HG03159 (cell line): Measurements from ENCODE around the gene PHETA1.
A peak's percentile ranks its signal among the peaks of the same experiment; 100 is the strongest.
"Not testable (repeated sequence)": the region's sequence is repeated elsewhere in the genome, so short reads cannot be mapped to it uniquely, and the experiment has no call there.

Experiments
- ATAC-seq: cut with Tn5 transposase; IDR thresholded peaks from one replicate; pipeline ENCODE4 v1.9.1; 2021; ENCODE audit warnings: mild to moderate bottlenecking, moderate library complexity; ENCODE audit not compliant: unreplicated experiment

The PHETA1 gene

DNA sequence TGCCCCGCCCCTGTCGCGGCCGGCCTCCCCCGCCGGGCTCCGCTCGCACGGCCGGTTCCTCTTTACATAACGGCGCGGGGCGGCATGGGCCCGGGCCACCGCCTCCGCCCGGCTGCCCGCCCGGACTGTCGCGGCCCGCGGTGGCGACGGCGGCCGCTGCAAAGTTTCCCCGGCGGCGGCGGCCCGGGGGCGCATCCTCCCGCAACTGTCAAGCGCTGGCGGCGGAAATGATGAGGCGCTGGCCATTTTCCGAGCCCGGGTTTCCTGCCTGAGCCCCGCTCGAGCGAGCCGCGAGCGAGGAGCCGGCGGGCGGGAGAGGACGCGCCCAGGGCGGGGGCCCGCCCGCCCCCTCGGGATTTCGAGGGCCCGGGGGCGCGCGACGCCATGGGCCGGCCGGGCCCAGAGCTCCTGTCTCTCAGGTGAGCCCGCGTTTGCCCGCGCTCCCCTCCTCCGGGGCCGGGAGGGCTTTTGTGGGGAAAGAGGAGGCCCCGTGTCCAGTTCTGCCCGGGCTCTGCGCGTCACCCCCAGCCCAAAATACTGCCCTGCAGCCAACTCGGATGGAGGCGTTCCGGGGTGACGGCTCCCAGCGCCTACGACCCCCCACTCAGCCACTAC lies 37.1 kb upstream of the PHETA1 start, which contains the start of gene SH2B3:
Gene SH2B3, plus strand, starts transcription at position 65 of the 615 bp plus-strand sequence. CDS start 12,223 bp downstream, outside the sequence.
- peak; percentile 12 for ATAC-seq

DNA sequence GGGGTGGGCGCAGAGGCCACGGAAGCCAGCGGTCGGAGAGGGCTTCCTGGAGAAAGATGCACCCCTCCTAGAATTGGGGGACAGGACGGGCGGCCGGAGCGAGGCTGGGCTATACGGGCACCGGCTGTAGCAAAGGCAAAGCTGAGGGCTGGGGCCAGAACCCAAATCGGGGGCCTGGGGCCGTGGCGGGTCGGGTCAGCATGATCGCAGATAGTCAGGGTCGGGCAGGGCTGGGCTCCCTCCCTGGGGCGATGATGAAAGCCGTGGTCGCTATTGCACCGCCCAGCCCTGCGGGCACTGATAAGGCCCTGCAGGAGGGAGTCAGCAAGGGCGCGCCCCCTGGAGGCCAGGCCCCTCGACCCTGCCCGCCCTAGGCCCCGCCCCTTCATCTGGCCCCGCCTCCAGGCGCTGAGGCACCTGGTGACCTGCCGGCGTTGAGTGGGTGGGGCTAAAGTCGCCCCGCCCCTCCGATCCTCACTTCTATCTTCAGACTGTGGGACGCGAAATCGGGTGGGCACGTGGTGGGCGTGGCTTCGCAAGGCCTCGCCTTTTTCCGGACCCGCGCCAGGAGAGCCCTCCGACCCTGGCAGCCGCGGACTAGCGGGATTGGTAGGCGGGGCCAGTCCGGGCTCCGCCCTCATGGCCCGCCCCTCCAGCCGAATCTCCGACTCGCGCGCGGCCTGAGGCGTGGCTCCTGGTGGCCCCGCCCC lies 36.4 kb upstream of the PHETA1 start:
- ATAC-seq: peak; percentile 56

DNA sequence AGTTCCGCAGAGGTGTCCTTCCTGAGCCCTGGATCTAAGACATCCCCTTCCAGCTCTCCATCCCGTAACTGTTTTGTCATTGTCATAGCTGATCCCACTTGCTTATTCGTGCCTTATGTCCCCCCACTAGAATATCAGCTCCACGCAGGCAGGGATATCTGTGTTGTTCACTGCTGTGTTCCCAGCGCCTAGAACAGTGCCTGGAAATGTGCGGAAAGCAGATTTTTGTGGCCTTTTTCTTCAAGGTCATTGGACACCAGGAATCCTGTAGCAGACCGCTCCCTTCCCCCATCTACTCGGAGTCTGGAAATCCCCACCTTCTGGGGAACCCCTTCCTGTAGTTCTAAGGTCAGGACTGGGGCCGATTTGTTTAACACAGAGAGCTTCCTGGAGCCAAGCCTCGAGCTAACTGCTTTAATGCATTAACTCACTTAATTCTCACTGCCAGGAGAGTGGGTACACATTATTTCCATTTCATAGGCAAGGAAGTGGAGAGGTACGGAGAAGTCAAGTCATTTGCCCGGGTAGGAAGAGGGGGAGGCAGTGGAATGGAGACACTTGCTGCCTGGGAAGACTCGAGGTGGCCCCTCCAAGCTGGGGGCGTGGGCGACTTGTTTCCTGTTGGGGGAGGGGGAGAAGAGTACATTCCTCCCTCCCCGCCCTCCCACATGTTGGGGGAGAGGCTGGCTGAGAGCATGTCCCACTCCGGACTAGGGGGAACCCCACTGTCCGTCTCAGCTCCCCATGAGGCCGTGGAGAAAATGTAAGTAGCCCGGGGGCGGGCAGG lies 35.7 kb upstream of the PHETA1 start:
- ATAC-seq: no peak

DNA sequence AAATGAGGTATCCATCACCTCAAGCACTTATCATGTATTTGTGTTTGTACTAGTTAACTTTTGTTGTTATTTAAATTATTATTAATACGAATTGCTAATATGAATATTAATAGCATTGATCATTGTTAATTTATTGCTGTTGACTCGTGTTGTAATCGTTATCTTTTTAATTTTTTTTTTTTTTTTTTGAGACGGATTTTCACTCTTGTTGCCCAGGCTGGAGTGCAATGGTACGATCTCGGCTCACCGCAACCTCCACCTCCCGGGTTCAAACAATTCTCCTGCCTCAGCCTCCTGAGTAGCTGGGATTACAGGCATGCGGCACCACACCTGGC lies 33.6 kb upstream of the PHETA1 start:
- ATAC-seq: not testable (repeated sequence)

DNA sequence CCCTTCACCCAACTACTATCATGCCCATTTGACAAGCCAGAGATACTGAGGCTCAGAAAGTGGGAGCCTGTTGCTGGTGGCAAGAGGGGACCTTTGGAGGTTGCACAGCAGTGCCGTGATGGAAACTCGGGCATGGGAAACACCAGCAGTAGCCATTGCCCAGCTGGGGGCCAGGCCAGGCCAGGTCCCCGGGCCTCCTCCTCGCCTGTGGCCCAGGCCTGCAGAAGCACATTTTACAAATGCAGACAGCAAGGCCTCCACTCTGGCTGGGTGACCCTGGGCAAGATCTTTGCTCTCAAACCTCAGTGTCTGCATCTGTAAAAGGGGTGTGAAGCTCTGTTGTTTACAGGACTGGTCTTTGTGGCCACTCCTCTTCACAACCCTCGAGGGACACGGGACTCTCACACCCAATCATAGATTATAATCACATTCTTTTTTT lies 32.3 kb upstream of the PHETA1 start:
- ATAC-seq: no peak

DNA sequence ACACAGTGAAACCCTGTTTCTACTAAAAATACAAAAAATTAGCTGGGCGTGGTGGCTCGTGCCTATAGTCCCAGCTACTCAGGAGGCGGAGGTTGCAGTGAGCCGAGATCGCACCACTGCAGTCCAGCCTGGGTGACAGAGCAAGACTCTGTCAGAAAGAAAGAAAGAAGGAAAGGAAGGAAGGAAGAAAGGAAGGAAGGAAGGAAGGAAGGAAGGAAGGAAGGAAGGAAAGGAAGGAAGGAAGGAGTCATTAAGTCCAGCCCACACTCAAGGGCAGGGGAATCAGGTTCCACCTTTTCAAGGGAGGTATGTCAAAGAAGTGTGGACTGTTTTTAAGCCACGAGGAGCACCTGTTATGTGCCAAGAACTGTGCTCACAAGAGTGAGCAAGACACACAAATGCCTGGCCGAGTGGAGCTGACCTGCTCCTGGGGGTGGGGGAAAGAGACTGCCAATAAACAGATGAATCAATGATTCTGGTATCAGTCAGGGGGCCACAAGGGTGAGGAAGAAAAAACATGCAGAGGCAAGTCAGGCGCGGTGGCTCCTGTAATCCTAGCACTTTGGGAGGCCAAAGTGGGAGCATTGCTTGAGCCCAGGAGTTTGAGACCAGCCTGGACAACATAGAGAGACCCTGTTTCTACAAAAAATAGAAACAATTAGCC lies 31.0 kb upstream of the PHETA1 start:
- ATAC-seq: not testable (repeated sequence)

DNA sequence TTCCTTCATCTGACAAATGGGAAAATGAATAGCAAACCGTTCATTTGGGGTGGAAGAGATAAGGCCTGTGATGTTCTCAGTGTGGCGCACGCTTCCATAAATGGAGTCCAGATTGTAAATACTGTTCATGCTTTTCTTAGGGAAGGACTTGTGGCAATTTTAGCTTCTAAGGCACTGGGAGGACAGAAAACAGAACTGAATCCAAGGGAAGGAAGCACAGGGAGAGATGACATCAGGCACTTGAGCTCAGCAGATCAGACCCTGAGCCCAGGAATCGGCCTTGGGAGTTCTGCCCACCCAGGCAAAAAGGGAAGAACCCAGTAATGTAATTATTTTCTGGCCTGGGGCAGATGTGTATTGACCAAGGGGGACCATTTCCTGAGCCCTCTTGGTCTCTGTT lies 29.6 kb upstream of the PHETA1 start:
- no peak for ATAC-seq

DNA sequence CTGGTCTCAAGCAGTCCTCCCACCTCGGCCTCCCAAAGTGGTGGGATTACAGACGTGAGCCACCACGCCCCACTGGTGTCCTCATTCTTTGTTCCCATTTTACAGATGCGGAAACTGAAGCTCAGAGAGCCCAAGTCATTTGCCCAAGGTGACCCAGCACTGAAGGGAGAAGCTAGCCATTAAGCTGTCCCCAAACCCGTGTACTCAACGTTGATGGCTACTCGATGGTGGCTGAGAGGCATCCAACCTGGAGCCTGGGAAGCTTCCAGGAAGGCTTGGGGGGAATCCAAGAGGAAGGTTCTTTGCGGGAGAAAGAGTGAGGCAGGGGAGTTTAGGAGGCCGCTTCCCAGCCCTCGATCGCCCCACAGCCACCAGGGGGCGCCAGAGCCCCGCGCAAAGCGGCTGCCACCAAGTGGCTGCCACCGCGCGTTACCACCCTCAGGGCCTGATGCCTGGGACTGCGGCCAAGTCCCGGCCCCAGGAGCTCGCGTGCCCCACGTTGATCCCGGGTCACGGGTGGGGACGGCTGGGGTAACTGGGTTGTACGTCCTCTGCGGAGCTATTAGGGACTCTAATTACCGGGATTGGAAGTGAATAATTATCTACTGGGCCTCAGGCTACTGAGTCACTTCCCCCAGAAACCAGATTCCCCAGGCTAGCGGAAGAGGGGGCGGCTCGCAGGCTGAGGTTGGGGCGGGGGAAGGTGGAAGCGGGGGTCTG lies 28.0 kb upstream of the PHETA1 start:
- ATAC-seq: peak; percentile 52

DNA sequence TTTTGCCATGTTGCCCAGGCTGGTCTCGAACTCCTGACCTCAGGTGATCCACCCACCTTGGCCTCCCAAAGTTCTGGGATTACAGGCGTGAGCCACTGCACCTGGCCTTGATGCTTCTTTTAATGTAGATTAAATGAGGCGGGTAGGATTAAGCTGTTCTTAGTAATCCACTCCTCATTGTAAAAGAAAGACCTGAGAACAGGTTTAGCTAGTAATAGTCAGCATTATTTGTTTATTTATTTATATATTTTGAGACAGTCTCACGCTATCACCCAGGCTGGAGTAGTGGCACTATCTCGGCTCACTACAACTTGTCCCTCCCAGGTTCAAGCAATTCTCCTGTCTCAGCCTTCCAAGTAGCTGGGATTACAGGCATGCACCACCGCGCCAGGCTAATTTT lies 27.4 kb upstream of the PHETA1 start:
- ATAC-seq: not testable (repeated sequence)

DNA sequence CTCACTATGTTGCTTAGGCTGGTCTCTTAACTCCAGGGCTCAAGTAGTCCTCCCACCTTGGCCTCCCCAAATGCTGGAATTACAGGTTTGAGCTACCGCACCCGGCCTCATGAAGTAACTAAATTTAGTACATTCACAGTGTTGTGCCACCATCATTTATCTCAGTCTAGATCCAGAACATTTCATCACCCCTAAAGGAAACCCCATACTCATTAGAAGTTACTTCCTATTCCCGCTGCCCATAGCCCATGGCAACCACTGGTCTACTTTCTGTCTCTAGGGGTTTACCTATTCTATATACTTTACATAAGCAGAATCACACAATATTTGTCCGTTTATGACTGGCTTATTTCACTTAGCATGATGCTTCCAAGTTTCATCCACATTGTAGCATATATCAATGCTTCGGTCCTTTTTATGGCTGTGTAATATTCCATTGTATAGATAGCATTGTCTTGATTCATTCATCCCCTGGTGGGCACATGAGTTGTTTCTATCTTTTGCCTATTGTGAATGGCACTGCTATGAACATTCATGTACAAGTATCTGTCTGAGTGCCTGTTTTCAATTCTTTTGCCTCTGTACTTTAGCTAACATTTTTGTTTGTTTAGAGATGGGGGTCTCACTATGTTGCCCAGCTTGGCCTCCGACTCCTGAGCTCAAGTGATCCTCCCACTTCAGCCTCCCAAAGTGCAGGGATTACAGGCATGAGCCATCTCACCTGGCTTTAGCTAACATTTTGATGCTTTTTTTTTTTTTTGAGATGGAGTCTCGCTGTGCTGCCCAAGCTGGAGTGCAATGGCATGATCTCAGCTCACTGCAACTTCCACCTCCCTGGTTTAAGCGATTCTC lies 26.7 kb upstream of the PHETA1 start:
- no peak for ATAC-seq

DNA sequence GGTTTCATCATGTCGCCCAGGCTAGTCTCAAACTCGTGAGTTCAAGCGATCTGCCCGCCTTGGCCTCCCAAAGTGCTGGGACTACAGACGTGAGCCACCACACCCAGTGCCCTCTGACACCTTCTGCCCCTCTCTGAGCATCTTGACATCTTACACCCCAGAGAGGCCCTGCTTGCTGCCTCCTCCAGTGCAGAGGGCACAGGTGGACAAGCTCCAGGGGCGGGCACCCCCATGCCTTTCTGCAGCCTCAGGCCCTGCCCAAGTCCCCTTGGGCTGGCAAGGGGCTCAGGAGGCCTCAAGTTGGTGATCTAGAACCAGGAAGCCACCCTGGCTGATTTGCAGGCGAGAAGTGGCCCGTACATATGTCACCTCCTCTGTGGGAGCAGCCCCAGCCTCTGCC lies 25.6 kb upstream of the PHETA1 start:
- no peak for ATAC-seq

DNA sequence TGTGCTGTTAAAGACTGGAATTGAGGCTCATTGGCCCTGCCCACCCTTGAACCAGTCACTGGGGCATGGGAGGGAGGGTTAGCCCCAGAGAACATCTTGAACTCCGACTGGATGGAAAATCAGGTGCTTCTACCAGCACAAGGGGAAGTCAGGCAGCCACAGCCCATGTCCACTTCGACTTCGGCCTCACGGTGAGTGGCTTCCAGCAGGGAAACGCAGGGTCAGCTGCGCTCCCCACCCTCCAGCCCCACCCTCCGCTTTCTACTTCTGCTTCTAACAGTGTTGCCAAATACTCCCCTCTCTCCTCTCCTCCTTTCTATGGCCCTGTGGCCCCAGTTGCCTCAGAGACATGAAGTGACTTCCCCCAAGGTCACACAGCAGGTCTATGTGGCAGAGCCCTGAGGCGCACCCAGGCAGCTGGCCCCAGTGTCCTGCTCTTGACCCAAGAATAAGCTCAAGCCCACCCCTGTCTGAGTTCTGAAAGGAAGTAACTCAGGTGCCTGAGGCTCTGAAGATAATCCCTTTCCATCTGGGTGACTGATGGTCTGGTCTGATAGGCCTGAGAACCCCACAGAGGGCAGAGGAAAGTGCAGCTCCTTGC lies 24.9 kb upstream of the PHETA1 start:
- ATAC-seq: no peak

DNA sequence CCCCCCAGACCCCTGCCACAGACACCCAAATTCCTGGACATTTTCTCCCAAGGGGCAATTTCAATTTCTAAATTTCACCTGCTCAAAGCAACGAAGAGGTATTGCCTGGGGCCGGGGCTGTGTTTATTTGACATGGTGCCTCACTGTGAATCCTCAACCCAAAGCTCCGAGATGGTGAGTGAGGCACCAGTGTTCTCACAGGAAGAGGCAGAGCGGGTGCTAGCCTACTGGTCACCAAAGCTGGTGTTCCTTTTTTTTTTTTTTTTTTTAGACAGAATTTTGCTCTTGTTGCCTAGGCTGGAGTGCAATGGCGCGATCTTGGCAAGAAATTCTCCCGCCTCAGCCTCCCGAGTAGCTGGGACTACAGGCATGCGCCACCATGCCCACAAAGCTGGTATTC lies 22.0 kb upstream of the PHETA1 start:
- no peak for ATAC-seq

DNA sequence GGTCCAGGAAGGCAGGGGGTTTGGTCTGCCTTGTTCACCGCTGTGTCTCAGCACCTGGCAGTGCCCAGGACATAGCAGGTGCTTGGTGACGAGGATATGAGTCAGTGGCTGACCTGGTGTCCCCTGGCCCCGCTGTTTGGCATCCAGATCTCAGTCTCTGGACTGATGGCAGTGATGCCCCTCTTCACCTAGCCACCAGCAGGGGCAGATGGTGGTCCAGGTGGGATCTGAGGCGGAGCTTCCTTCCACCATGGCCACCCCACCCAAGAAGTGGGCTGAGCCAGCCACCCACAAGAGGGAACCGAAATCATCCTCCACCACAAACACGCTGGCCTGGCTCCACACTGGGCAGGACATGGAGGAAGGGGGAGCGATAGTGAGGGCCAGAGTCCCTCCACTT lies 20.7 kb upstream of the PHETA1 start:
- ATAC-seq: no peak

DNA sequence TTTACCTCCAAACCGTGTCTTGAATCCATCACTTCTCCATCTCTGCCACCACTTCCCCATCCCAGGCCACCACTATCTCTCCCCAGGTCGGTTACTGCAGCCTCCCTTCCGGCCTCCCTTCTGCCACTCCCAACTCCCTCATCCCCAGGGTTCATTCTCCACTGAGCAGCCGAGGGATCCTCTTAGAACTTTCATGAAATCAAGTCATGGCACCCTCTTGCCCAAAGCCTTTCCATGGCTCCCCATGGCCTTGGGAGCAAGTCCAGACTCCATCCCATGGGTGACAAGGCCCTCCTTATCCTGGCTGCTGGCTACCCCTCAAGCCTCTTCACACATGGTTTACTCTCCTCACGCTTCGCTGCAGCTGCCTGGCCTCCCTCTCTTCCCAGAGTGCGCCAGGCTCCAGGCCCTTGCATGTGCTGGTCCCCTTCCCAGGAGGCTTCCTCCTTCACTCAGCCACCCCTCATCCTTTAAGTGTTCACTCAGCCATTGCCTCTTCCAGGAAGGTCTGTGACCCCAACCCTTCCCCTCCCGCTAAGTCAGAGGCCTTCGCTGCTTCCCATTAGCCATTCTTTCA lies 18.9 kb upstream of the PHETA1 start:
- no peak for ATAC-seq

DNA sequence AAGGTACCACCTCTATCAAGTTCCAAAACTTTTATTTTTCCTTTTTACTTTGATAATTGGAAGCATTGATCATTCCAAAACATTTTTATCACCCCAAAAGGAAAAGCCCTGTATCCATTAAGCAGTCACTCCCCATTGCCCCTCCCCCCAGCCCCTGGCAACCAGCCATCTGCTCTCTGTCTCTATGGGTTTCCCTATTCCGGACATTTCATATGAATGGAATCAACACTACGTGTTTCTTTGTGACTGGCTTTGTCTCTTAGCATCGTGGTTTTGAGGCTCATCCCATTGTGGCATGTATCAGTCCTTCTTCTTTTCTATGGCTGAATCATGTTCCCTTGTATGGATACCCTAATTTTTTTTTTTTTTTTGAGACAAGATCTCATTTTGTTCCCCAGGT lies 18.0 kb upstream of the PHETA1 start:
- no peak for ATAC-seq

DNA sequence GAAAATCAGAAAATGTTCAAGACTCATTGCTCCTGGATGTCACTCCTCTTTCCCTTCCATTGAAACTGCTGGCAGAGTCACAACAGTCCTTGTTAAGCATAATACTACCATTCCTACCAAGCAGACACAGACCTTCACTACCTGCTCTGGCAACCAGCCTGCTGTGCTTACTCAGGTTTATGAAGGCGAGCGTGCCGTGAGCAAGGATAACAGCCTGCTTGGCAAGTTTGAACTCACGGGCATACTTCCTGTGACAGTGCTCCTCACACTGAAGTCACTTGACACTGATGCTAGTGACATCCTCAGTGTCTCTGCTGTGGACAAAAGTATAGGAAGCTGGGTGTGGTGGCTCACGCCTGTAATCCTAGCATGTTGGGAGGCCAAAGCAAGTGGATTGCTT lies 15.7 kb upstream of the PHETA1 start:
- no peak for ATAC-seq

DNA sequence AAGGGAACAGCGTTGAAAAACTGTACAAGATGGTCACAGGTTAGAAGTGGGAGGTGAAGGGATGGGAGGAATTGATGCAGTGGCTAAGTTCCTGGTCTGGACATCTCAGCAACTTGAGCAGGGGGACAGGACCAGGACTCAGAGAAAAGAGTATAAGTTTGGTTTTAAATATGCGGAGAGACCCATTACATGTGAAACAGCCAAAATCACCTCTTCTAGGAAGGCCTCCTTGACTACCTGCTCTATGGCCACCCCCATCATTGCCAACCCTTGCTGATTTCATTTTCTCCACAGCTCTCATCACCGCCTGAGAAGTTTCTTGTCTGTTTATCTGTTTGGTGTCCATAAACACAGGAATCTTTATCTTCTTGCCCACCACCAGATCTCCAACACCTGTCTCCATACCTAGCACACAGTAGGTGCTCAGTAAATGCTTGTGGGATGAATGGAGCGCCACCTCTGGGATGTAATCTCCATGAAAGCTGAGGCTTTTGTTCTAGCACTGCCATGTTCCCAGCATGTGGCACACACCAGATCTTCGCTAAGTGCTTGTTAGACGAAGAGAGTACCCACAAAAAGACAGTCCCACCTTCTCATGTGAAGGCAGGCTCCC lies 11.2 kb upstream of the PHETA1 start:
- ATAC-seq: no peak

DNA sequence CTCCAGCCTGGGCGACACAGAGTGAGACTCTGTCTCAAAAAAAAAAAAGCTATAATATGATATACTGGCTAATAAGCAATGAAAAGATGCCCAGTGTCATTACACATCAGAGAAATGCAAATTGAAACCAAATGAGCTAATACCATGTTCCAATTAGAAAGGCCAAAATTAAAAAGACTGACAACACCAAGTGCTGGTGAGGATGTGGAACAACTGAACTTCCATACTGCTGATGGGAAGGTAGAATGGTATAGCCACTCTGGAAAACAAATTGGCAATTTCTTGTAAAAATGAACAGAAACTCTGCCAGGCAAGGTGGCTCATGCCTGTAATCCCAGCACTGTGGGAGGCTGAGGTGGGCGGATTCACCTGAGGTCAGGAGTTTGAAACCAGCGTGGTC lies 8.5 kb upstream of the PHETA1 start:
- ATAC-seq: no peak
